CD8-positive, alpha-beta memory T cell (primary cell): Measurements from ENCODE around the gene CHMP4B. TPM values are rescaled to one million over a fixed set of nuclear protein-coding genes. Genes with fewer than 3 reads are reported as not detected.
A peak's percentile ranks its signal among the peaks of the same experiment; 100 is the strongest.

Source experiments
- CTCF ChIA-PET: fragments of 350-600 bp; sonication (Branson Sonifier 250); formaldehyde crosslinking; loops from one replicate; lab custom pipeline; 2021; ENCODE audit warnings: antibody characterized with exemption; lab: Charles Lee
- POLR2A ChIA-PET: fragments of 350-600 bp; sonication (Branson Sonifier 250); formaldehyde crosslinking; loops from one replicate; lab custom pipeline; 2021; ENCODE audit warnings: antibody characterized with exemption; lab: Charles Lee
- DNase-seq, 5 donors: peaks; one replicate each; pipeline versions ENCODE4 v3.0.0 to v3.0.0-alpha.2; 2020 to 2022; ENCODE audit warnings: mixed read lengths in 1 of 5
- H3K27ac ChIP-seq: one replicate; pipeline ENCODE4 v1.7.0; 2013; ENCODE audit warnings: low read depth, mild to moderate bottlenecking, low read length, moderate library complexity
- H3K27me3 ChIP-seq: 2 replicates; pipeline ENCODE4 v1.7.0; 2013; ENCODE audit warnings: low read length, mild to moderate bottlenecking; ENCODE audit not compliant: insufficient read depth, poor library complexity, severe bottlenecking
- H3K36me3 ChIP-seq: 2 replicates; pipeline ENCODE4 v1.7.0; 2013; ENCODE audit warnings: mild to moderate bottlenecking, low read length, moderate library complexity; ENCODE audit not compliant: insufficient read depth
- H3K4me1 ChIP-seq: 2 replicates; pipeline ENCODE4 v1.7.0; 2013; ENCODE audit warnings: mild to moderate bottlenecking, low read length, moderate library complexity; ENCODE audit not compliant: insufficient read depth
- H3K4me3 ChIP-seq: 2 replicates; pipeline ENCODE4 v1.7.0; 2013; ENCODE audit warnings: mild to moderate bottlenecking, low read length
- H3K9me3 ChIP-seq: 2 replicates; pipeline ENCODE4 v1.7.0; 2013; ENCODE audit warnings: mild to moderate bottlenecking, low read length
- H3K27ac Mint-ChIP-seq, 8 donors: one replicate each; pipeline ENCODE4 v1.8.0; 2020 to 2021; ENCODE audit warnings: mixed read lengths in 8 of 8, mild to moderate bottlenecking in 6 of 8, inconsistent platforms in 3 of 8, moderate library complexity in 3 of 8
- H3K27me3 Mint-ChIP-seq, 2 donors: one replicate each; pipeline ENCODE4 v1.8.0; 2020 to 2021; ENCODE audit warnings: mixed read lengths in 2 of 2, mild to moderate bottlenecking in 1 of 2, moderate library complexity in 1 of 2
- H3K36me3 Mint-ChIP-seq, 3 donors: one replicate each; pipeline ENCODE4 v1.8.0; 2020 to 2021; ENCODE audit warnings: mixed read lengths in 3 of 3, inconsistent platforms in 1 of 3, mild to moderate bottlenecking in 1 of 3
- H3K4me1 Mint-ChIP-seq, 3 donors: one replicate each; pipeline ENCODE4 v1.8.0; 2020 to 2021; ENCODE audit warnings: mixed read lengths in 3 of 3, inconsistent platforms in 1 of 3, mild to moderate bottlenecking in 1 of 3
- H3K4me3 Mint-ChIP-seq, 7 donors: one replicate each; pipeline ENCODE4 v1.8.0; 2020 to 2021; ENCODE audit warnings: mixed read lengths in 7 of 7, mild to moderate bottlenecking in 6 of 7, moderate library complexity in 4 of 7, inconsistent platforms in 2 of 7
- H3K9me3 Mint-ChIP-seq, 5 donors: one replicate each; pipeline ENCODE4 v1.8.0; 2020 to 2022; ENCODE audit warnings: mixed read lengths in 5 of 5, mild to moderate bottlenecking in 3 of 5, moderate library complexity in 2 of 5, inconsistent platforms in 1 of 5
- polyA plus RNA-seq: library from polyadenylated mRNA; unstranded; fragments of 300-500 nt; fragmentation: Illumina TruSeq; gene quantifications from one replicate; pipeline ENCODE4 v1.2.3, GENCODE V29; 2021
- total RNA-seq, 2 experiments: library from RNA; stranded (reverse); gene quantifications; one replicate each; pipeline ENCODE4 v1.2.3, GENCODE V29; 2021

Gene CHMP4B
- total and polyA plus RNA-seq, 3 experiments from 2014 or later: 5.7 to 79.9 (median 78.3) TPM

DNA sequence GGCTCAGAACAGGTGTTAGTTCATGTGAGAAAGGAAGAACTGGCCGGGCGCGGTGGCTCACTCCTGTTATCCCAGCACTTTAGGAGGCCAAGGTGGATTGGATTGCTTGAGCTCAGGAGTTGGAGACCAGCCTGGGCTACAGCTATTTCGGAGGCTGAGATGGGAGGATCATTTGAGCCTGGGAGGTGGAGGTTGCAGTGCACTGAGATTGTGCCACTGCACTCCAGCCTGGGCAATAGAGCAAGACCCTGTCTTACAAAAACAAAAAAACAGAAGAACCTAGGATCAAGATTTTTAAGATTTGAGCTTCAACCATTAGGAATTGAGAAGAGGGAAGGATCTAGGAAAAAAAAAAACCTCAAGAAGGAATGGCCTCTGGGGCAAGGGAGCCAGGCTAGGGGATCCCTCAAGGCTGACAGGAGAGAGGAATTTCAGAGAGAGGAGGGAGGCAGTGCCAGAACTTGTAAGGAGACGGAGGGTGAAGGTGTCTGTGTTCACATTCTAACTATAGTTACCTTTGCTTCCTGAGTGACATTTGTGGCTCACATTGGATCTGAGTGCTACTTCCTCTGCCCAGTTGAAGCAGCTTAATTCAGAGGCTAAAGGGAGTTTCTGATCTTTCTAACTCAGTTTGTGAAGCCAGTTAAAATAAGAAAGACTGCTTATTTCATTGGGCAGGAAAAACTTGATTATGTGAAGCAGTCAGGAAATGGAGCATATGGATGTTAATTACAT is 26.1 kb downstream of the CHMP4B start:
- H3K9me3 Mint-ChIP-seq: no peaks in the 10 kb centered on the region
- DNase-seq: no peak
- Histone ChIP-seq H3K27me3 (no peaks in the 10 kb centered on the region), H3K4me3 (no peak overlapping the region), H3K27ac (no peak overlapping the region), H3K36me3 (no peaks in the 10 kb centered on the region), H3K4me1 (peaks cover 43% of the 10 kb centered on the region), H3K9me3 (no peaks in the 10 kb centered on the region)
- peak overlapping the region in 5 of 8 donors; percentile 15 to 81 (median 52) for H3K27ac Mint-ChIP-seq
- H3K4me1 Mint-ChIP-seq: peaks cover 75 to 94% (median 94%) of the 10 kb centered on the region in 3 donors
- H3K4me3 Mint-ChIP-seq: peak overlapping the region in 2 of 7 donors; percentile 10 to 46
- POLR2A ChIA-PET: no interaction called here
- peaks cover 0 to 33% (median 18%) of the 10 kb centered on the region in 3 donors for H3K36me3 Mint-ChIP-seq
- no peaks in the 10 kb centered on the region for H3K27me3 Mint-ChIP-seq
- CTCF ChIA-PET: interaction anchor here (2.3 kb wide), 1 partner anchor 11 kb away, joined by 6 read pairs; no protein-coding TSS in a partner anchor

DNA sequence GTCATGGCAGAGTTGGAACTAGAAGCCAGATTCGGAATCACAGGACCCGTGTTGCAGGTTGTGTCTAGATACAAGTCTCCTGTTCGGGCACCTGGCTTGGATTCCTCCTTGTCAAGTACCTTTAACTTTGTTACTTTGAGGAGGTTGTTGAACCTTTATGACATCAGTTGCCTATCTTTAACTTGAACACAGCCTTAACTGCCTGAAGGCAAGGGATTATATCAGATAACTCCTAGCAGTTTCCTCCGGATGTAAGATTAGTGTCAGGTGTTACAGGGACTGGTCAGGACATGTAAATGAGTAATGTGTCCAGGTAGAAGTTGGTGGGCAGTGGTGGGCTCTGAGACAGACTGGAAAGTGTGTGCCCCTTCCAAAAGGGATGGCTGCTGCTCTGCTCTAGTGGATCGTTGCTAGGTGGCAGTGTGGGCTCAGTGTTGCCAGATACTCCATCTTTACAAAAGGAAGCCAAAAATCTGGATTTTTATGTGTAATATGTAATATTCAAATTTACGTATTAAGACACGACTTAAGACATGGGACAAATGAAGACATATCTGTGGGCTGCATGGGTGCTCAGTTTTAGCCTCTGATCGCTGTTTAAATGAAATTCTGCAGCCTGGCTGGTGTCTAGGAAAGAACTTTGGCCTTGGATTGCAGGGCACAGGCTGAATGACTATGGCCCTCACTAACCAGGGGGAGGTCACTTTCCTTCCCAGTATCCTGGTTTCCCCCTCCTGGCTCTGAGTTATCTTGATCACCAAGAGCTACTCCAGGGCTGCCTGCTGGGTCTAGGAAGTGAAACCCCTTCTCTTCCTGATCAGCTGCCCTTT is 27.1 kb downstream of the CHMP4B start:
- H3K4me3 Mint-ChIP-seq: peak overlapping the region in 1 of 7 donors; percentile 15
- POLR2A ChIA-PET: no interaction called here
- no peaks in the 10 kb centered on the region for H3K27me3 Mint-ChIP-seq
- Histone ChIP-seq H3K36me3 (no peaks in the 10 kb centered on the region), H3K4me3 (no peak overlapping the region), H3K27ac (no peak overlapping the region), H3K27me3 (no peaks in the 10 kb centered on the region), H3K9me3 (no peaks in the 10 kb centered on the region), H3K4me1 (peaks cover 53% of the 10 kb centered on the region)
- no peaks in the 10 kb centered on the region for H3K9me3 Mint-ChIP-seq
- H3K4me1 Mint-ChIP-seq: peaks cover 82 to 98% (median 96%) of the 10 kb centered on the region in 3 donors
- CTCF ChIA-PET: interaction anchor here (2.3 kb wide), 1 partner anchor 12 kb away, joined by 6 read pairs; no protein-coding TSS in a partner anchor
- H3K27ac Mint-ChIP-seq: peak overlapping the region in 6 of 8 donors; percentile 13 to 52 (median 26)
- DNase-seq: no peak
- H3K36me3 Mint-ChIP-seq: peaks cover 0 to 26% (median 15%) of the 10 kb centered on the region in 3 donors

DNA sequence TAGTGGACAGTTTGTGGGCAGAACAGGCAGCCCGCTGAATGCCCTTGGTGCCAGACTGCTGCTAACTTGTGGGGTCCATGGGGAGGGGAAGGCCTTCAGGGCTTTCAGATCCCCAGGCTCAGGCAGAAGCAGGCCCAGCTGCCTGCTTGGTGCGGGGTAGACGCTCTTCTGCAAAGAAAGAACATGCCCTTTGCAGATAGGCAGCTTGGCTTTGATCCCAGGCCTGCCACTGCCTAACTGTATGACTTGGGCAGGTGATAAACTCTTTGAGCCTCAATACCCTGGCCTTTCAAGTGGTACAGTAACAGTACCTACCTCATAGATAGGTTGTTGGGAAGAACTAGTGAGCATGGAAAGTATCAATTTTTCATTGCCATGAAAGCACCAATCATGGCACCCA is 28.4 kb downstream of the CHMP4B start:
- Histone ChIP-seq H3K27me3 (no peaks in the 10 kb centered on the region), H3K36me3 (no peaks in the 10 kb centered on the region), H3K4me1 (peaks cover 66% of the 10 kb centered on the region), H3K27ac (no peak overlapping the region), H3K9me3 (no peaks in the 10 kb centered on the region), H3K4me3 (no peak overlapping the region)
- no peak for DNase-seq
- Mint-ChIP-seq H3K27ac (no peak overlapping the region), H3K9me3 (no peaks in the 10 kb centered on the region), H3K27me3 (no peaks in the 10 kb centered on the region), H3K4me3 (no peak overlapping the region), H3K36me3 (peaks cover 0 to 15% (median 6%) of the 10 kb centered on the region in 3 donors), H3K4me1 (peaks cover 85 to 98% (median 97%) of the 10 kb centered on the region in 3 donors)
- CTCF ChIA-PET: no interaction called here
- POLR2A ChIA-PET: interaction anchor here (0.7 kb wide), 1 partner anchor 349 kb away, joined by 5 read pairs; no protein-coding TSS in a partner anchor

DNA sequence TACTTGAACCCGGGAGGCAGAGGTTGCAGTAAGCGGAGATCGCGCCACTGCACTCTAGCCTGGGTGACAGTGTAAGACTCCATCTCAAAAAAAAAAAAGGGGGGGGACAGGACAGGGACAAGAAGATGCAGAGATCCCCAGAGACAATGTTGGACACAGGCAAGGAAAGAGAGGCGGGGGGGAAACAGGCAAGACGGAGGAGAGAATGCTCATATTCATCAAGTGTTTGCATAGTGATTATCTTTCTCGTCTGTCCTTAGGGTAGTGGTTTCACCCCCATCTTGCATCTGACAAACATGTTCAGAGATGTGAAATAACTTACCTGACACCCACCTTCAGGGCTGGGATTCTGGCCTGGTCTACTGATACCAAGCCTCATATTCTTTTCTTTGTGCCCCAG is 29.0 kb downstream of the CHMP4B start:
- H3K4me1 Mint-ChIP-seq: peaks cover 83 to 97% (median 92%) of the 10 kb centered on the region in 3 donors
- H3K9me3 ChIP-seq: no peaks in the 10 kb centered on the region
- no peaks in the 10 kb centered on the region for H3K27me3 Mint-ChIP-seq
- ChIA-PET CTCF (no interaction called here), POLR2A (interaction anchor here (0.7 kb wide), 1 partner anchor 350 kb away, joined by 5 read pairs; no protein-coding TSS in a partner anchor)
- H3K36me3 Mint-ChIP-seq: peaks cover 0 to 11% (median 4%) of the 10 kb centered on the region in 3 donors
- no peaks in the 10 kb centered on the region for H3K9me3 Mint-ChIP-seq
- H3K27me3 ChIP-seq: no peaks in the 10 kb centered on the region
- no peak for DNase-seq
- H3K27ac Mint-ChIP-seq: peak overlapping the region in 1 of 8 donors; percentile 45
- peaks cover 66% of the 10 kb centered on the region for H3K4me1 ChIP-seq
- no peak overlapping the region for H3K27ac ChIP-seq
- H3K36me3 ChIP-seq: no peaks in the 10 kb centered on the region
- H3K4me3 Mint-ChIP-seq: peak overlapping the region in 1 of 7 donors; percentile 3
- H3K4me3 ChIP-seq: no peak overlapping the region

DNA sequence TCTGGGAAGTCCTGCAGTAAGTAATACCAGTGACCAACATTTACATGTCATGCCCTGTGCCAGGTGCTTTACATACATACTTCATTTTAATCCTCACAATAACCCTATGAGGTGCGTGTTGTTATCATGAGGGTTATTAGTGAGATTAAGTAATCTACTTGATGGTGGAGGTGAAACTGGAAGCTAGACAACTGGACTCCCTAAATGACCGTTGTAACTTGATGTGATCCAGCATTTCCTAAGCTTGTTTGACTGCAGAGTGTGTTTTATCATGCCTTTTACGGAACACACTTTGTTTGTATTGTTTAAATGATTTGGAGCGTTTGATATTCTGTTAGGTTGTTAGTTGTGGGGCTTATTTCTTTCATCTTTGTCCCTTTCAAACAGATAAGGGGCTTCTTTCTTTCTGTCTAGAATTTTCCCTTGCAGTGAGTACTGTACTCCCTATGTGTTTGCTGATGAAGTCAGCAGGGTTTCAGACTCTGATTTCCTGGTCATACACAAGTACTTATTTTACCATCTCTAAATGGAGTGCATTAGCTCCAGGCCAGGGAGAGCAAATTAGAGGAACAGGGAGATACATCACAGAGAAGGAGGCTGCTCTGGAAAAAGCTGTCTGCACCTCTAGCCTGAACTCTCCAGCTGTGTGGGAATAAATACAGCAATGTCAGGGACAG is 29.7 kb downstream of the CHMP4B start:
- Histone ChIP-seq H3K9me3 (no peaks in the 10 kb centered on the region), H3K4me1 (peaks cover 66% of the 10 kb centered on the region), H3K27ac (no peak overlapping the region), H3K27me3 (no peaks in the 10 kb centered on the region), H3K4me3 (no peak overlapping the region), H3K36me3 (no peaks in the 10 kb centered on the region)
- no peak for DNase-seq
- Mint-ChIP-seq H3K9me3 (no peaks in the 10 kb centered on the region), H3K4me3 (peak overlapping the region in 1 of 7 donors; percentile 3), H3K27ac (peak overlapping the region in 3 of 8 donors; percentile 14 to 45 (median 32)), H3K27me3 (no peaks in the 10 kb centered on the region), H3K36me3 (peaks cover 0 to 7% (median 0%) of the 10 kb centered on the region in 3 donors), H3K4me1 (peaks cover 83 to 97% (median 92%) of the 10 kb centered on the region in 3 donors)
- CTCF ChIA-PET: no interaction called here
- POLR2A ChIA-PET: no interaction called here

DNA sequence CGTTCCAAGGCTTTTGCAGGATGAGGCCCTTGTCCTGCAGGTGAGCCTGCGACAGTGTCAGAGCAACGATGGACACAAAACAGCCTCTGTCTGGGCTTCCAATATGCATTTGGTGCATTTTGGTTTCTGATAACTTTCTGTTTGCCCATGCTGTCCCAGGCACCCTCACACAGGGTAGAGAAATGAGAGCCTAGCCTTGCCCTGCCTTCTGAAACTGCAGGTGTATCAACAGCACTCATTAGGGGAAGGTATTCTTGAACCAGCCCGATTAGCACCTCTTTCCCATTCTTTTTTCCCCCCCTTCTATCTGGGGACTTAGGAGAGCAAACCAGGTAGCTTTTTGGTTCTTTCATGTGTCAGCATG is 30.3 kb downstream of the CHMP4B start:
- Mint-ChIP-seq H3K9me3 (no peaks in the 10 kb centered on the region), H3K36me3 (peaks cover 0 to 2% (median 2%) of the 10 kb centered on the region in 3 donors), H3K4me3 (no peak overlapping the region), H3K27ac (peak overlapping the region in 7 of 8 donors; percentile 1 to 66 (median 19)), H3K27me3 (no peaks in the 10 kb centered on the region), H3K4me1 (peaks cover 83 to 97% (median 92%) of the 10 kb centered on the region in 3 donors)
- CTCF ChIA-PET: interaction anchor here (1.0 kb wide), 1 partner anchor 10 kb away, joined by 3 read pairs; no protein-coding TSS in a partner anchor
- H3K27ac ChIP-seq: no peak overlapping the region
- H3K4me3 ChIP-seq: no peak overlapping the region
- H3K9me3 ChIP-seq: no peaks in the 10 kb centered on the region
- H3K27me3 ChIP-seq: no peaks in the 10 kb centered on the region
- no peak for DNase-seq
- POLR2A ChIA-PET: no interaction called here
- H3K4me1 ChIP-seq: peaks cover 69% of the 10 kb centered on the region
- no peaks in the 10 kb centered on the region for H3K36me3 ChIP-seq

DNA sequence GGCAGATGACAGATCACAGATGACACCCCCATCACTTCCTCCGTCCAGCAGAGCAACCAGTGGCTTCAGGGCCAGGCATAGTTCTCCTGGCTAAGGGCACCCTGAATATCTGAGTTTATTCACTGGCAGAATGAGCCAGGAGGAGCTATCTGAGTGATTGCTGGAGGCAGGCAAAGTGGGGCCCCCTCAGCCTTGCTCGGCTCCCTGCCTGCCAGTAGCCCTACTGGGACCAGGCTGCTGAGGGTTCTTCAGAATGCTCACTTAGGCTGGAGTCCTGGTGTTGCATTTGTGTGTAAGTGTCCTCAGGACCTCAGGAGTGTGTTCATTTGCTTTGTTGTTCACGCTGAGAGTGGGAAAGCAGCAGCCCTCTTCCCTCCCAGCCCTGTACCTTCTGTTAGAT is 31.2 kb downstream of the CHMP4B start:
- no peaks in the 10 kb centered on the region for H3K27me3 Mint-ChIP-seq
- H3K4me3 Mint-ChIP-seq: peak overlapping the region in 1 of 7 donors; percentile 32
- H3K27ac Mint-ChIP-seq: peak overlapping the region in 6 of 8 donors; percentile 3 to 66 (median 42)
- no peaks in the 10 kb centered on the region for H3K36me3 ChIP-seq
- no peaks in the 10 kb centered on the region for H3K9me3 ChIP-seq
- H3K9me3 Mint-ChIP-seq: no peaks in the 10 kb centered on the region
- H3K27ac ChIP-seq: no peak overlapping the region
- peaks cover 83 to 97% (median 92%) of the 10 kb centered on the region in 3 donors for H3K4me1 Mint-ChIP-seq
- no peak for DNase-seq
- H3K27me3 ChIP-seq: no peaks in the 10 kb centered on the region
- H3K36me3 Mint-ChIP-seq: peaks cover 0 to 5% (median 2%) of the 10 kb centered on the region in 3 donors
- peaks cover 64% of the 10 kb centered on the region for H3K4me1 ChIP-seq
- CTCF ChIA-PET: interaction anchor here (1.0 kb wide), 1 partner anchor 9 kb away, joined by 3 read pairs; no protein-coding TSS in a partner anchor
- no peak overlapping the region for H3K4me3 ChIP-seq
- POLR2A ChIA-PET: interaction anchor here (1.1 kb wide), 1 partner anchor 10 kb away, joined by 3 read pairs; no protein-coding TSS in a partner anchor
